OCI-LY7 (cell line): Measurements from ENCODE around the gene INTS1. TPM values are rescaled to one million over a fixed set of nuclear protein-coding genes. Genes with fewer than 3 reads are reported as not detected.

ENCODE experiments used
- BruUV-seq: library from RNA; stranded (reverse); fragments of 400-500 nt; replicated peaks from 2 replicates; lab custom pipeline; 2021; lab: Mats Ljungman, UMichigan
- CTCF ChIA-PET: fragments of 300-600 bp; sonication (Branson Sonifier 250); formaldehyde crosslinking; loops from one replicate; lab custom pipeline; 2022; ENCODE audit warnings: antibody characterized with exemption; ENCODE audit not compliant: unreplicated experiment; lab: Charles Lee
- POLR2A ChIA-PET: fragments of 300-600 bp; sonication (Branson Sonifier 250); formaldehyde crosslinking; loops from one replicate; lab custom pipeline; 2022; ENCODE audit warnings: antibody characterized with exemption; lab: Charles Lee
- DNase-seq: peaks from one replicate; pipeline ENCODE4 v3.0.0-alpha.2; 2015; ENCODE audit warnings: low spot score
- H2AFZ ChIP-seq: fragments of 200-600 bp; sonication (generic), shearing (Covaris generic); 2 replicates; pipeline ENCODE4 v1.6.1; 2014; ENCODE audit warnings: mild to moderate bottlenecking, antibody characterized with exemption, low read length, moderate library complexity
- H3K27ac ChIP-seq: fragments of 200-600 bp; sonication (generic); 2 replicates; pipeline ENCODE4 v1.5.1; 2014; ENCODE audit warnings: mixed run types, low read depth, mild to moderate bottlenecking, moderate library complexity, low read length, inconsistent platforms; ENCODE audit not compliant: poor library complexity, severe bottlenecking
- H3K36me3 ChIP-seq: fragments of 200-600 bp; sonication (generic); 2 replicates; pipeline ENCODE4 v1.6.1; 2014; ENCODE audit warnings: mild to moderate bottlenecking, antibody characterized with exemption, low read length, moderate library complexity, mixed read lengths; ENCODE audit not compliant: insufficient read depth
- H3K4me1 ChIP-seq: fragments of 200-600 bp; sonication (generic); 2 replicates; pipeline ENCODE4 v1.5.1; 2014; ENCODE audit warnings: mild to moderate bottlenecking, low read length; ENCODE audit not compliant: insufficient read depth, poor library complexity, severe bottlenecking
- H3K4me2 ChIP-seq: fragments of 200-600 bp; sonication (generic); 2 replicates; pipeline ENCODE4 v1.6.1; 2014; ENCODE audit warnings: mild to moderate bottlenecking, low read length
- H3K4me3 ChIP-seq: fragments of 200-600 bp; sonication (generic); 2 replicates; pipeline ENCODE4 v1.5.1; 2014; ENCODE audit warnings: mild to moderate bottlenecking, low read depth, low read length; ENCODE audit not compliant: poor library complexity, severe bottlenecking
- H3K79me2 ChIP-seq: fragments of 200-600 bp; sonication (generic); 2 replicates; pipeline ENCODE4 v1.6.1; 2016; ENCODE audit warnings: low read depth, mild to moderate bottlenecking, low read length, moderate library complexity, mixed read lengths; ENCODE audit not compliant: insufficient read depth
- H3K9me2 ChIP-seq: fragments of 200-600 bp; sonication (generic); 2 replicates; pipeline ENCODE4 v1.6.1; 2016; ENCODE audit warnings: mild to moderate bottlenecking, low read length, mixed read lengths; ENCODE audit not compliant: insufficient read depth
- H3K9me3 ChIP-seq: fragments of 200-600 bp; sonication (generic); 2 replicates; pipeline ENCODE4 v1.6.1; 2014; ENCODE audit warnings: mild to moderate bottlenecking, mixed run types, low read length, mixed read lengths
- H4K20me1 ChIP-seq: fragments of 200-600 bp; sonication (generic); 2 replicates; pipeline ENCODE4 v1.6.1; 2014; ENCODE audit warnings: mild to moderate bottlenecking, antibody characterized with exemption, low read length, moderate library complexity, mixed read lengths; ENCODE audit not compliant: insufficient read depth
- CTCF ChIP-seq: fragments of 200-600 bp; sonication (generic); conservative IDR thresholded peaks from 2 replicates; pipeline ENCODE4 v1.5.1; 2014; ENCODE audit warnings: mild to moderate bottlenecking, antibody characterized with exemption, low read length, moderate library complexity, mixed read lengths
- EZH2phosphoT487 ChIP-seq: fragments of 200-600 bp; sonication (generic); IDR thresholded peaks from 2 replicates; pipeline ENCODE4 v1.6.1; 2018; ENCODE audit warnings: low read depth, borderline replicate concordance, mild to moderate bottlenecking, mixed run types, antibody characterized with exemption, low read length, moderate library complexity, mixed read lengths
- intact Hi-C: fragments of 100-400 bp; cut with micrococcal nuclease; formaldehyde crosslinking; loops from one replicate; pipeline ENCODE4 v1.10.0; 2022; ENCODE audit not compliant: unreplicated experiment
- total RNA-seq, 2 experiments: library from RNA; depleted of rRNA in 1 of 2; stranded (reverse); fragments of >200 nt in 1 of 2; shearing (Covaris generic) in 1 of 2; gene quantifications; 2 replicates each; pipeline ENCODE4 v1.2.3, GENCODE V29; 2014 to 2022

INTS1 gene
- total RNA-seq, 2 experiments from 2014 or later: 83.6 to 188 TPM

DNA sequence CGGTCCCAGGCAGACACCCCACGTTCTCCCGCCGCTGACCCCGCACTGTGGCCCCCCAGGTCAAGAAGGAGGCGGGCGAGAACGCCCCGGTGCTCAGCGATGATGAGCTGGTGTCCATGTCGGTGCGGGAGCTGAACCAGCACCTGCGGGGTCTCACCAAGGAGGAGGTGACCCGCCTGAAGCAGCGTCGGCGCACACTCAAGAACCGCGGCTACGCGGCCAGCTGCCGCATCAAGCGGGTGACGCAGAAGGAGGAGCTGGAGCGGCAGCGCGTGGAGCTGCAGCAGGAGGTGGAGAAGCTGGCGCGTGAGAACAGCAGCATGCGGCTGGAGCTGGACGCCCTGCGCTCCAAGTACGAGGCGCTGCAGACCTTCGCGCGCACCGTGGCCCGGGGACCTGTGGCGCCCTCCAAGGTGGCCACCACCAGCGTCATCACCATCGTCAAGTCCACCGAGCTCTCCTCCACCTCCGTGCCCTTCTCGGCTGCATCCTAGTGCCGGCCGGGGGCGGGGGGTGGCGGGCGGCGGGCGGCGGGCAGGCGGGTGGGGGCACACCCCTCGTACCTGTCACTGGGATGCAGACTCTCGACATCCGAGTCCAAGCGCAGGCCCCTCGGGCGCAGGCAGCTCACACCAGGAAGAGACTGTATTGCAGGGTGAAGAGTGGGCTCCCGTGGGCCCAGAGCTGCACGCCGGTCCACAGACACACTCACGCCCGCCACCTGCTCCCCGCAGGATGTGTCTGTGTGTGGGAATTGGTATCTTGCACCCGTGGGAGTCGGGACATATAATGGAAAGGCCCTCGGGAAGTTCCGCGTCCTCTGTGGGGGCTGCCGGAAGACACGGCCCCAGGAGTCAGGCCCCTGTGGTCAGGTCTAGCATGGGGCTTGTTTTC is 35.9 kb upstream of the INTS1 start:
- Histone ChIP-seq H3K79me2 (peaks cover 8% of the 10 kb centered on the region; the same call in 1 of the 2 replicates), H2AFZ (no peak overlapping the region), H4K20me1 (no peaks in the 10 kb centered on the region; the same call in 1 of the 2 replicates), H3K4me1 (no peaks in the 10 kb centered on the region), H3K9me3 (no peaks in the 10 kb centered on the region), H3K36me3 (peaks cover 77% of the 10 kb centered on the region), H3K4me3 (no peak overlapping the region), H3K9me2 (no peaks in the 10 kb centered on the region), H3K4me2 (no peak overlapping the region), H3K27ac (no peak overlapping the region)
- no peak for DNase-seq
- POLR2A ChIA-PET: no interaction called here
- intact Hi-C loops: no loop called here
- TF ChIP-seq EZH2phosphoT487 (no peak), CTCF (no peak)
- BruUV-seq: no TSS peak
- CTCF ChIA-PET: no interaction called here

GRCh38 chr7:1539181-1539881 is 35.1 kb upstream of the INTS1 start:
- H3K4me1 ChIP-seq: no peaks in the 10 kb centered on the region
- TF ChIP-seq EZH2phosphoT487: no peak
- no peak for TF ChIP-seq CTCF
- intact Hi-C loops: no loop called here
- H3K9me2 ChIP-seq: no peaks in the 10 kb centered on the region
- H3K79me2 ChIP-seq: peaks cover 13% of the 10 kb centered on the region
- H4K20me1 ChIP-seq: no peaks in the 10 kb centered on the region; the same call in 1 of the 2 replicates
- H3K4me3 ChIP-seq: no peak overlapping the region
- no peaks in the 10 kb centered on the region for H3K9me3 ChIP-seq
- ChIA-PET POLR2A (no interaction called here), CTCF (interaction anchor here (0.5 kb wide), 1 partner anchor 22 kb away, joined by 6 read pairs; no protein-coding TSS in a partner anchor)
- no TSS peak for BruUV-seq
- H2AFZ ChIP-seq: no peak overlapping the region
- H3K27ac ChIP-seq: no peak overlapping the region
- peaks cover 78% of the 10 kb centered on the region for H3K36me3 ChIP-seq
- no peak overlapping the region for H3K4me2 ChIP-seq
- no peak for DNase-seq
